HCT116 (cell line): ENCODE data around the gene MIEF2.

Source experiments
- CBX3 ChIP-seq: IDR thresholded peaks from 2 replicates; pipeline ENCODE4 v1.6.1; 2012; ENCODE audit warnings: low read depth
- CEBPB ChIP-seq: IDR thresholded peaks from 2 replicates; pipeline ENCODE4 v1.6.1; 2012; ENCODE audit warnings: low read depth
- EGR1 ChIP-seq: IDR thresholded peaks from 2 replicates; pipeline ENCODE4 v1.6.1; 2012; ENCODE audit warnings: low read depth
- EZH2 ChIP-seq: fragments of 200-600 bp; sonication (generic); IDR thresholded peaks from 2 replicates; pipeline ENCODE4 v1.6.1; 2017; ENCODE audit warnings: antibody characterized with exemption, mixed run types
- EZH2phosphoT487 ChIP-seq: fragments of 200-600 bp; IDR thresholded peaks from 2 replicates; pipeline ENCODE4 v1.6.1; 2018; ENCODE audit warnings: antibody characterized with exemption, borderline replicate concordance
- POLR2A ChIP-seq: IDR thresholded peaks from 2 replicates; pipeline ENCODE4 v1.7.0; 2011; ENCODE audit warnings: borderline replicate concordance; ENCODE audit not compliant: insufficient read depth, insufficient read length; ENCODE audit errors: extremely low read depth
- RAD21 ChIP-seq: IDR thresholded peaks from 2 replicates; pipeline ENCODE4 v1.6.1; 2012; ENCODE audit warnings: low read depth, mild to moderate bottlenecking
- REST ChIP-seq: IDR thresholded peaks from 2 replicates; pipeline ENCODE4 v1.6.1; 2012; ENCODE audit warnings: low read depth
- ZFX ChIP-seq: fragments of 450-650 bp; IDR thresholded peaks from 2 replicates; pipeline ENCODE4 v1.6.1; 2017
- ZNF274 ChIP-seq: fragments of 200-500 bp; sonication (Bioruptor generic); IDR thresholded peaks from 2 replicates; pipeline ENCODE4 v1.6.1; 2014; ENCODE audit warnings: mild to moderate bottlenecking, low read depth, low read length, inconsistent platforms
- TF ChIP-seq, protein P1 (sequence below), 3 experiments: fragments of 200-600 bp in 1 of 3; sonication (generic) in 1 of 3; IDR thresholded peaks in 2 of 3; conservative IDR thresholded peaks in 1 of 3; 2 replicates each; pipeline ENCODE4 v1.5.1; 2012 to 2017; ENCODE audit warnings: low read depth in 2 of 3, low read length in 2 of 3, antibody characterized with exemption in 1 of 3, borderline replicate concordance in 1 of 3, control low read depth in 1 of 3, mild to moderate bottlenecking in 1 of 3, mixed read lengths in 1 of 3, mixed run types in 1 of 3, moderate library complexity in 1 of 3; ENCODE audit not compliant: insufficient read depth in 1 of 3
- TF ChIP-seq, protein P2 (sequence below): IDR thresholded peaks from 2 replicates; pipeline ENCODE4 v1.6.1; 2012

- no peak for TF ChIP-seq CEBPB
- TF ChIP-seq, protein P1, sequence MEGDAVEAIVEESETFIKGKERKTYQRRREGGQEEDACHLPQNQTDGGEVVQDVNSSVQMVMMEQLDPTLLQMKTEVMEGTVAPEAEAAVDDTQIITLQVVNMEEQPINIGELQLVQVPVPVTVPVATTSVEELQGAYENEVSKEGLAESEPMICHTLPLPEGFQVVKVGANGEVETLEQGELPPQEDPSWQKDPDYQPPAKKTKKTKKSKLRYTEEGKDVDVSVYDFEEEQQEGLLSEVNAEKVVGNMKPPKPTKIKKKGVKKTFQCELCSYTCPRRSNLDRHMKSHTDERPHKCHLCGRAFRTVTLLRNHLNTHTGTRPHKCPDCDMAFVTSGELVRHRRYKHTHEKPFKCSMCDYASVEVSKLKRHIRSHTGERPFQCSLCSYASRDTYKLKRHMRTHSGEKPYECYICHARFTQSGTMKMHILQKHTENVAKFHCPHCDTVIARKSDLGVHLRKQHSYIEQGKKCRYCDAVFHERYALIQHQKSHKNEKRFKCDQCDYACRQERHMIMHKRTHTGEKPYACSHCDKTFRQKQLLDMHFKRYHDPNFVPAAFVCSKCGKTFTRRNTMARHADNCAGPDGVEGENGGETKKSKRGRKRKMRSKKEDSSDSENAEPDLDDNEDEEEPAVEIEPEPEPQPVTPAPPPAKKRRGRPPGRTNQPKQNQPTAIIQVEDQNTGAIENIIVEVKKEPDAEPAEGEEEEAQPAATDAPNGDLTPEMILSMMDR (IDR thresholded peaks at IDR 0.05 in 2 of 3, conservative IDR thresholded peaks at IDR 0.05 in 1 of 3; ENCODE audit: borderline replicate concordance in 1 of 3, insufficient read depth in 1 of 3, low read depth in 2 of 3, low read length in 2 of 3): no peak
- no peak for TF ChIP-seq POLR2A
- no peak for TF ChIP-seq REST
- TF ChIP-seq, protein P2, sequence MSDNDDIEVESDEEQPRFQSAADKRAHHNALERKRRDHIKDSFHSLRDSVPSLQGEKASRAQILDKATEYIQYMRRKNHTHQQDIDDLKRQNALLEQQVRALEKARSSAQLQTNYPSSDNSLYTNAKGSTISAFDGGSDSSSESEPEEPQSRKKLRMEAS: no peak
- TF ChIP-seq EZH2: no peak
- no peak for TF ChIP-seq EZH2phosphoT487
- TF ChIP-seq RAD21: no peak
- TF ChIP-seq EGR1: no peak
- TF ChIP-seq CBX3: no peak
- no peak for TF ChIP-seq ZFX
- TF ChIP-seq ZNF274: no peak
Observed at GRCh38 chr17:18278867-18279266, 18.4 kb downstream of the MIEF2 start.
